CD4-positive, alpha-beta T cell (primary cell): Measurements from ENCODE around the gene LAG3. TPM values are rescaled to one million over a fixed set of nuclear protein-coding genes. Genes with fewer than 3 reads are reported as not detected.
A peak's percentile ranks its signal among the peaks of the same experiment; 100 is the strongest.

Experiments used
- ATAC-seq: fragments of 200-7000 bp; cut with Tn5 transposase; one replicate; pipeline ENCODE4 v1.10.0; 2022; ENCODE audit warnings: mild to moderate bottlenecking; ENCODE audit not compliant: poor library complexity
- CTCF ChIA-PET: fragments of 350-600 bp; sonication (Branson Sonifier 250); formaldehyde crosslinking; loops from one replicate; lab custom pipeline; 2021; ENCODE audit warnings: antibody characterized with exemption, inconsistent platforms; lab: Charles Lee
- POLR2A ChIA-PET: fragments of 350-600 bp; sonication (Branson Sonifier 250); formaldehyde crosslinking; loops from one replicate; lab custom pipeline; 2021; ENCODE audit warnings: antibody characterized with exemption, inconsistent platforms; lab: Charles Lee
- DNase-seq, 14 experiments: peaks; one replicate each; pipeline ENCODE4 v3.0.0-alpha.2; 2013 to 2020; ENCODE audit warnings: mixed read lengths in 2 of 14
- H3K27ac ChIP-seq, 2 donors: one replicate each; pipeline versions ENCODE4 v1.5.1 to v1.7.0; 2013; ENCODE audit warnings: low read length in 2 of 2, low read depth in 1 of 2, mild to moderate bottlenecking in 1 of 2
- H3K27me3 ChIP-seq, 2 experiments: 1 replicate in 1 of 2; 2 replicates in 1 of 2; pipeline versions ENCODE4 v1.6.1 to v1.7.0; 2013; ENCODE audit warnings: low read length in 2 of 2, control low read depth in 1 of 2, mild to moderate bottlenecking in 1 of 2, moderate library complexity in 1 of 2; ENCODE audit not compliant: insufficient read depth in 2 of 2, control insufficient read depth in 1 of 2
- H3K36me3 ChIP-seq: one replicate; pipeline ENCODE4 v1.6.1; 2013; ENCODE audit warnings: low read length, control low read depth; ENCODE audit not compliant: insufficient read depth
- H3K4me1 ChIP-seq: one replicate; pipeline ENCODE4 v1.6.1; 2013; ENCODE audit warnings: low read length, control low read depth; ENCODE audit not compliant: insufficient read depth
- H3K4me3 ChIP-seq: one replicate; pipeline ENCODE4 v1.5.1; 2013; ENCODE audit warnings: mild to moderate bottlenecking, low read length, moderate library complexity
- H3K9me3 ChIP-seq, 2 experiments: 1 replicate in 1 of 2; 2 replicates in 1 of 2; pipeline versions ENCODE4 v1.6.1 to v1.7.0; 2013; ENCODE audit warnings: low read length in 2 of 2, mild to moderate bottlenecking in 2 of 2, control low read depth in 1 of 2, moderate library complexity in 1 of 2; ENCODE audit not compliant: control insufficient read depth in 1 of 2, insufficient read depth in 1 of 2
- H3K27ac Mint-ChIP-seq: one replicate; pipeline ENCODE4 v1.8.0; 2020; ENCODE audit warnings: mixed read lengths
- H3K27me3 Mint-ChIP-seq: one replicate; pipeline ENCODE4 v1.8.0; 2021; ENCODE audit warnings: mixed read lengths
- H3K36me3 Mint-ChIP-seq: one replicate; pipeline ENCODE4 v1.8.0; 2021; ENCODE audit warnings: low read depth, mixed read lengths
- H3K4me1 Mint-ChIP-seq: one replicate; pipeline ENCODE4 v1.8.0; 2021; ENCODE audit warnings: low read depth, mixed read lengths
- H3K4me3 Mint-ChIP-seq: one replicate; pipeline ENCODE4 v1.8.0; 2020; ENCODE audit warnings: mild to moderate bottlenecking, mixed read lengths
- H3K9me3 Mint-ChIP-seq: one replicate; pipeline ENCODE4 v1.8.0; 2020; ENCODE audit warnings: mixed read lengths
- intact Hi-C, 2 experiments: fragments of 100-400 bp; cut with DNase I in 1 of 2; cut with micrococcal nuclease in 1 of 2; formaldehyde crosslinking; loops; one replicate each; pipeline versions ENCODE4 v1.15.1 to v1.9.0; 2023 to 2025; cut with DNase I, micrococcal nuclease
- total RNA-seq, 174 experiments: library from RNA in 2 of 174; stranded (reverse) in 2 of 174; gene quantifications; one replicate each; pipeline ENCODE4 v1.2.3 and lab custom pipeline; 2021 to 2026
- TF ChIP-seq, protein P1 (sequence below): fragments of 200-600 bp; IDR thresholded peaks from one replicate; pipeline ENCODE4 v1.8.0; 2022; ENCODE audit warnings: antibody characterized with exemption, mild to moderate bottlenecking

The LAG3 gene
- total RNA-seq, 2 experiments from 2014 or later = 0.82 to 1.4 TPM

DNA sequence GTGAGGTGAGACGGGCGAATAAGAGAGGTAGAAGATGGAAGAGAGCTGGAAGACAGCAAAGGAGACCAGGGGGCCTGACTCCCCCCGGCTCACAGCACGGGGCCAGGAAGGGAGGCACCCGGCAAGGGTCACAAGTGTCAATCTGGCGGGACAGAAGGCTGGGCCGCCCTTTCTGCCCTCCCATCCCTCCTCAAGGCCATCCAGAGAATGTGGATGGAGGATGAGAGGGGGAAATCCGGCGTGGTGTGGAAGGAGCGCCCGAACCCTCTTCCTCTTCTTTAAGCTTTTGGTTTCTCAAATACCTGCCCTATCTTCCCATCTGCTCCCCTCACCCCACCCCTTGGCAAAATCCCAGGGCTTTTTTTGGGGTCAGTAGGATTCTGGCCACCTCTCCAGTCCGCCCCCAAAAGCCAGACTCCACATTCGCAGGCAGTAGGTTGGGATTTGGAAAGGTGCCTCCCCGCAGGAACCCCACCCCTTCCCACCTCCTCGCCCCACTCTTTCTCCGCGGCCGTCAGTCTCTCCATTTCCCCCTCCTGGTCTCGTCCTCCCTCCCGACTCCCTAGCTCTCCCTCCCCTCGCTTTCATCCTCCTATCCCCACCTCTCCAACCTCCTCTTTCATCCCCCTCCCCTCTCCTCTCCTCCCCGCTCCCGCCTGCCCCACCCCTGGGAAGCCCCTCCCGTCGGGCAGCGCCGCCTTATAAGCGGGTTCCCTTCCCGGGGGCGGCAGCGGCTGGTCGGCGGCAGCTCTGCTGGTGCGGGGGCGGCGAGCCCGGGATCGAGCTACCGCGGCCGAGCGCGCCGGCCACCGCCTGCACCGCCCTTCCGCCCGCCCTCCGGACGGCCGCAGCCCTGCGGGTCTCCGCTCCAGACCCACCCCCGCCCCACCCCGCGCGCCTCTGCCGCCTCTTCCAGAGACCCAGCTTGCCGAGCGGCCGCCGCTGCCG, 6.4 kb upstream of the LAG3 start, which contains the start of gene PTMS:
TSS of gene PTMS (plus strand) at position 730 of the 948 bp plus-strand sequence. CDS start 343 bp downstream, outside the sequence.
- Mint-ChIP-seq H3K36me3 (no peaks in the 10 kb centered on the region), H3K9me3 (no peaks in the 10 kb centered on the region), H3K4me1 (peaks cover 43% of the 10 kb centered on the region), H3K4me3 (peak within 1 kb of the TSS; percentile 93), H3K27me3 (peaks cover 52% of the 10 kb centered on the region), H3K27ac (no peak within 1 kb of the TSS)
- intact Hi-C loops = no loop called here
- peak in 1 of 14 experiments; percentile 43 for DNase-seq
- H3K27ac ChIP-seq = no peak within 1 kb of the TSS
- H3K9me3 ChIP-seq = no peaks in the 10 kb centered on the region
- peaks cover 38% of the 10 kb centered on the region for H3K4me1 ChIP-seq
- ATAC-seq = peak; percentile 1
- ChIA-PET POLR2A (interaction anchor here (0.7 to 2.8 kb wide), 16 partner anchors 12 to 152 kb away, joined by 3 to 20 read pairs (median 4); partner anchors contain the start of genes CD4, CDCA3, COPS7A and GPR162), CTCF (interaction anchor here (0.7 to 3.2 kb wide), 20 partner anchors 8 to 212 kb away, joined by 3 to 27 read pairs (median 6); partner anchors contain the start of genes CD4, COPS7A, MLF2 and P3H3)
- H3K36me3 ChIP-seq = no peaks in the 10 kb centered on the region
- TF ChIP-seq, protein P1, sequence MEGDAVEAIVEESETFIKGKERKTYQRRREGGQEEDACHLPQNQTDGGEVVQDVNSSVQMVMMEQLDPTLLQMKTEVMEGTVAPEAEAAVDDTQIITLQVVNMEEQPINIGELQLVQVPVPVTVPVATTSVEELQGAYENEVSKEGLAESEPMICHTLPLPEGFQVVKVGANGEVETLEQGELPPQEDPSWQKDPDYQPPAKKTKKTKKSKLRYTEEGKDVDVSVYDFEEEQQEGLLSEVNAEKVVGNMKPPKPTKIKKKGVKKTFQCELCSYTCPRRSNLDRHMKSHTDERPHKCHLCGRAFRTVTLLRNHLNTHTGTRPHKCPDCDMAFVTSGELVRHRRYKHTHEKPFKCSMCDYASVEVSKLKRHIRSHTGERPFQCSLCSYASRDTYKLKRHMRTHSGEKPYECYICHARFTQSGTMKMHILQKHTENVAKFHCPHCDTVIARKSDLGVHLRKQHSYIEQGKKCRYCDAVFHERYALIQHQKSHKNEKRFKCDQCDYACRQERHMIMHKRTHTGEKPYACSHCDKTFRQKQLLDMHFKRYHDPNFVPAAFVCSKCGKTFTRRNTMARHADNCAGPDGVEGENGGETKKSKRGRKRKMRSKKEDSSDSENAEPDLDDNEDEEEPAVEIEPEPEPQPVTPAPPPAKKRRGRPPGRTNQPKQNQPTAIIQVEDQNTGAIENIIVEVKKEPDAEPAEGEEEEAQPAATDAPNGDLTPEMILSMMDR = no peak
- peaks cover 22 to 31% of the 10 kb centered on the region in 2 experiments for H3K27me3 ChIP-seq
- peak within 1 kb of the TSS; percentile 56 for H3K4me3 ChIP-seq

DNA sequence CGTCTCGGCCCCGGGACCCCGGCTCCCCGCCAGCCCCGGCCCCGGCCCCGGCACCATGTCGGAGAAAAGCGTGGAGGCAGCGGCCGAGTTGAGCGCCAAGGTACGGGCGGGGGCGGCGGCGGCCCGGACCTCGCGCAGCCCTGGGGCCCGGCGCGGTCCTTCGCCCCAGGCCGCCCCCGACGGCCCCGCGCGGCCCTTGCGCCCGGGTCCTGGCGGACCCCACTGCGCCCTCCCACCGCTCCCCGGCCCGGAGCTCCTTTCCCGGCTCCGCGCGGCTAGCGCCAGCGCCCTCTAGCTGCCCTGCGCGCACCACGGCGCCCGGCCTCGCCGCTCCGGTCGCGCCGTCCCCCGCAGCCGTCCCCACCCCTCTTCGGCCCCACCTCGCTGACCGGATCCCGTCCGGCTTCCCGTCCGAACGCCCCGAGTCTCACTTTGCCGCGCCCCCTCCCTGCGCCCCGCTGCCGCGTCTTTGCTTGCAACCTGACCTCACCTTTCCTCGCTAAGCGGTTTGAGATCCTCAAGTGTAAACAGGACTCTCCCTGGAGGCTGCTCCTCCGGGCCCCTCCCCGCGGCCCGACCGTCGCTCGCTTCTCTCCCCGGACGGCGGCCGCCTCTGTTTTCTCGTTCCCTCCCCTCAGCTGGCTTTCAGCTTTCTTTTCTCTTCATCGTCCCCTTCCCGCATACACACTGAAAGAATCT, 5.5 kb upstream of the LAG3 start:
- Mint-ChIP-seq H3K9me3 (no peaks in the 10 kb centered on the region), H3K4me3 (peak overlapping the region; percentile 93), H3K4me1 (peaks cover 52% of the 10 kb centered on the region), H3K27ac (no peak overlapping the region), H3K27me3 (peaks cover 60% of the 10 kb centered on the region), H3K36me3 (no peaks in the 10 kb centered on the region)
- H3K36me3 ChIP-seq = no peaks in the 10 kb centered on the region
- H3K4me1 ChIP-seq = peaks cover 46% of the 10 kb centered on the region
- ChIA-PET CTCF (interaction anchor here (0.7 to 3.2 kb wide), 20 partner anchors 8 to 213 kb away, joined by 3 to 27 read pairs (median 6); partner anchors contain the start of genes CD4, COPS7A, MLF2 and P3H3), POLR2A (interaction anchor here (0.7 to 2.8 kb wide), 17 partner anchors 8 to 153 kb away, joined by 3 to 20 read pairs (median 4); partner anchors contain the start of genes CD4, CDCA3, COPS7A and GPR162)
- peak overlapping the region; percentile 56 for H3K4me3 ChIP-seq
- DNase-seq (peak in 12 of 14 experiments; percentile 28 to 79 (median 50)), ATAC-seq (peak; percentile 65)
- TF ChIP-seq, protein P1 = peak; percentile 38
- intact Hi-C loops = no loop called here
- no peaks in the 10 kb centered on the region for H3K9me3 ChIP-seq
- peaks cover 22 to 31% of the 10 kb centered on the region in 2 experiments for H3K27me3 ChIP-seq
- no peak overlapping the region for H3K27ac ChIP-seq
